ENCODE measurements around the gene BABAM2.

The BABAM2 gene

DNA sequence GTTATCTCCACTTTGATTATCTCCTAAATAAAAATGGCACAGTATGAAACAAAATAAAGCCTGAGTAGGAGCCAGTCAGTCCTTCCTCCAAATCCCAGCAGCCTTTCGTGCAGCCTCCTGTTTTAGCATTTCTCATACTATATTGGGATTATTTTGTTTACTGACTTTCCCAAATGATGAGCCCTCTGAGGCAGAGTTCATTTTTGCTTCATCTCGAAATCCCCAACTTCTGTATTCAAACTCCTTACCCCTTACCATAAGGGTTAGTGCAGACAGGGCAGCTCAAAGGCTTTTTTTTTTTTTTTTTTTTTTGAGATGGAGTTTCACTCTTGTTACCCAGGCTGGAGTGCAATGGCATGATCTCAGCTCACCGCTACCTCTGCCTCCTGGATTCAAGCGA is 388.8 kb downstream of the BABAM2 start:
- H3K9ac ChIP-seq (ENCODE audit: low read length) = no peak overlapping the region
- no peak overlapping the region for H3K4me3 ChIP-seq (ENCODE audit: low read depth in 1 of 2, low read length in 2 of 2)
- no peak overlapping the region for H3K27ac ChIP-seq (ENCODE audit: low read depth, low read length)
- H3K36me3 ChIP-seq (ENCODE audit: insufficient read depth, low read length) = no peaks in the 10 kb centered on the region
- no peaks in the 10 kb centered on the region for H3K27me3 ChIP-seq (ENCODE audit: control insufficient read depth in 1 of 2, insufficient read depth in 2 of 2, low read length in 2 of 2)
- peaks cover 36% of the 10 kb centered on the region for H3K4me1 ChIP-seq (ENCODE audit: insufficient read depth, low read length)
- H3K9me3 ChIP-seq (ENCODE audit: low read length) = no peaks in the 10 kb centered on the region

- Histone ChIP-seq H3K9me3 (ENCODE audit: low read length) (no peaks in the 10 kb centered on the region), H3K4me3 (ENCODE audit: low read depth in 1 of 2, low read length in 2 of 2) (no peak overlapping the region), H3K36me3 (ENCODE audit: insufficient read depth, low read length) (no peaks in the 10 kb centered on the region), H3K9ac (ENCODE audit: low read length) (no peak overlapping the region), H3K27ac (ENCODE audit: low read depth, low read length) (no peak overlapping the region), H3K4me1 (ENCODE audit: insufficient read depth, low read length) (peaks cover 24% of the 10 kb centered on the region), H3K27me3 (ENCODE audit: control insufficient read depth in 1 of 2, insufficient read depth in 2 of 2, low read length in 2 of 2) (no peaks in the 10 kb centered on the region)
Measured at GRCh38 chr2:28280619-28281018, 390.1 kb downstream of the BABAM2 start.

- Histone ChIP-seq H3K4me1 (ENCODE audit: insufficient read depth, low read length) (peaks cover 15% of the 10 kb centered on the region), H3K4me3 (ENCODE audit: low read depth in 1 of 2, low read length in 2 of 2) (no peak overlapping the region)
Measured at GRCh38 chr2:28281739-28282138, 391.2 kb downstream of the BABAM2 start.

DNA sequence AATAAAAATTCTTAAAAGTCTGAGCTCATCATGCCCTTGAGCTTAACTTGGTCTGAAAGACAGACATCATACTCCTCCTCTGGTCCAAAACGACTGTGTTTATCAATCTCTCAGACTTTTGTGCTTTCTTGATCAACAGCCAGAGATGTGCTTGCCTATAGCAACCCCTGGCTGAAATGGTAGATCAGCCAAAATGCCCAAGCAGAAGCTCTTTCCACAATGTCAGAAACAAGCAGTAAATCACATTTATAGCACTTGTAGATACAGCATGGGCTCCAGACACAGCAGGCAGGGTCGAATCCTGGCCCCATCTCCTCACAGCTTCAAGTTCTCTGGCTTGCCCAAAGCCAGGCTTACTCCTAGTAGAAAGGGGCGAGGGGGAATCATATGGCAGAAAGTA is 391.7 kb downstream of the BABAM2 start:
- Histone ChIP-seq H3K9me3 (ENCODE audit: low read length) (no peaks in the 10 kb centered on the region), H3K9ac (ENCODE audit: low read length) (no peak overlapping the region), H3K4me3 (ENCODE audit: low read depth in 1 of 2, low read length in 2 of 2) (no peak overlapping the region)

More at GRCh38 chr2:28281739-28282138, 391.2 kb downstream of the BABAM2 start:
- no peaks in the 10 kb centered on the region for H3K27me3 ChIP-seq (ENCODE audit: control insufficient read depth in 1 of 2, insufficient read depth in 2 of 2, low read length in 2 of 2)
- no peaks in the 10 kb centered on the region for H3K9me3 ChIP-seq (ENCODE audit: low read length)
- H3K9ac ChIP-seq (ENCODE audit: low read length) = no peak overlapping the region
- H3K27ac ChIP-seq (ENCODE audit: low read depth, low read length) = no peak overlapping the region
- H3K36me3 ChIP-seq (ENCODE audit: insufficient read depth, low read length) = no peaks in the 10 kb centered on the region

GRCh38 chr2:28282861-28283646 is 392.5 kb downstream of the BABAM2 start:
- Histone ChIP-seq H3K36me3 (ENCODE audit: insufficient read depth, low read length) (no peaks in the 10 kb centered on the region), H3K4me3 (ENCODE audit: low read depth in 1 of 2, low read length in 2 of 2) (no peak overlapping the region), H3K9ac (ENCODE audit: low read length) (no peak overlapping the region), H3K27me3 (ENCODE audit: control insufficient read depth in 1 of 2, insufficient read depth in 2 of 2, low read length in 2 of 2) (no peaks in the 10 kb centered on the region), H3K9me3 (ENCODE audit: low read length) (no peaks in the 10 kb centered on the region), H3K4me1 (ENCODE audit: insufficient read depth, low read length) (peaks cover 13% of the 10 kb centered on the region), H3K27ac (ENCODE audit: low read depth, low read length) (no peak overlapping the region)

More for the DNA sequence above, 391.7 kb downstream of the BABAM2 start:
- no peaks in the 10 kb centered on the region for H3K36me3 ChIP-seq (ENCODE audit: insufficient read depth, low read length)
- no peaks in the 10 kb centered on the region for H3K27me3 ChIP-seq (ENCODE audit: control insufficient read depth in 1 of 2, insufficient read depth in 2 of 2, low read length in 2 of 2)
- H3K4me1 ChIP-seq (ENCODE audit: insufficient read depth, low read length) = peaks cover 13% of the 10 kb centered on the region
- no peak overlapping the region for H3K27ac ChIP-seq (ENCODE audit: low read depth, low read length)

DNA sequence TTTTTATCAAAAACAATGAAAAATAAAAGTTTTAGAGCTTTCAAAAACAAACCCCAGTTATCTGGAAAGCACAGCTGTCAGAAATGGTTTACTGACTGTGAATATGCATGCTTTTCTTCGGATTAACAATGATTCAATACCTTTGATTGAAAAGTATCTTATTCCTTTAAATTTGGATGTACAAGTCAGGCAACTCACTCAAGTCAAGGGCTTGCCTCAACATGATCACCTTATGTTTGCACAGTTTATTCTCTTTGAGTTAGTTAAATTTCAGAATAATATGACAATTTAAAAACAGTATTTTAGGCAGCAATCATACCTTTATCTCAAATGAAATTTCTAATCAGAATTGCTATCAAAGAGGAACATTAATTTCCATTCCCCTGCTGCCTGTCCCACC is 393.3 kb downstream of the BABAM2 start:
- Histone ChIP-seq H3K4me3 (ENCODE audit: low read depth in 1 of 2, low read length in 2 of 2) (no peak overlapping the region), H3K4me1 (ENCODE audit: insufficient read depth, low read length) (peaks cover 13% of the 10 kb centered on the region), H3K36me3 (ENCODE audit: insufficient read depth, low read length) (no peaks in the 10 kb centered on the region), H3K9ac (ENCODE audit: low read length) (no peak overlapping the region), H3K27me3 (ENCODE audit: control insufficient read depth in 1 of 2, insufficient read depth in 2 of 2, low read length in 2 of 2) (no peaks in the 10 kb centered on the region), H3K9me3 (ENCODE audit: low read length) (no peaks in the 10 kb centered on the region), H3K27ac (ENCODE audit: low read depth, low read length) (no peak overlapping the region)

DNA sequence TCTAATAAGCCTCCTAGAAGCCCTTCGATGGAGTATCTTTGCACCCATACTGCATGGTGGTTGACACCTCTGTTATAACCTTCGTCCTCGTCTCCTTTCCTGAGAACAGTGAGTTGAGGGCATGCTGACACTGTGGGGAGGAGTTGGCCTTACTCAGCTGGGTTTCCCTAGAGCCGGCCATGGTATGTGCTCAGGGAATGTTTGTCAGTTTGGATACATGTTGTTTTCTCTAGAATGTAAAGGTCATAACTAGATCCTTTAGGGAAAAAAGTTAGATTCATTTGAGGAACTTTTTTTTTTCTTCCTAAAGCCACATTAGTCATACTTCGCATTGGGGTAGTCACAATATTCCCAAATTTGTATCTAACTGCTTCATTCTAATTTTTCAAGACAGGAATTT is 396.1 kb downstream of the BABAM2 start:
- Histone ChIP-seq H3K27ac (ENCODE audit: low read depth, low read length) (no peak overlapping the region), H3K4me3 (ENCODE audit: low read depth in 1 of 2, low read length in 2 of 2) (no peak overlapping the region), H3K4me1 (ENCODE audit: insufficient read depth, low read length) (peaks cover 9% of the 10 kb centered on the region), H3K36me3 (ENCODE audit: insufficient read depth, low read length) (no peaks in the 10 kb centered on the region), H3K9ac (ENCODE audit: low read length) (no peak overlapping the region), H3K9me3 (ENCODE audit: low read length) (no peaks in the 10 kb centered on the region), H3K27me3 (ENCODE audit: control insufficient read depth in 1 of 2, insufficient read depth in 2 of 2, low read length in 2 of 2) (no peaks in the 10 kb centered on the region)

- H3K9ac ChIP-seq (ENCODE audit: low read length) = no peak overlapping the region
- no peaks in the 10 kb centered on the region for H3K9me3 ChIP-seq (ENCODE audit: low read length)
- no peak overlapping the region for H3K27ac ChIP-seq (ENCODE audit: low read depth, low read length)
- no peaks in the 10 kb centered on the region for H3K36me3 ChIP-seq (ENCODE audit: insufficient read depth, low read length)
- no peak overlapping the region for H3K4me3 ChIP-seq (ENCODE audit: low read depth in 1 of 2, low read length in 2 of 2)
- no peaks in the 10 kb centered on the region for H3K27me3 ChIP-seq (ENCODE audit: control insufficient read depth in 1 of 2, insufficient read depth in 2 of 2, low read length in 2 of 2)
- peaks cover 2% of the 10 kb centered on the region for H3K4me1 ChIP-seq (ENCODE audit: insufficient read depth, low read length)
Measured at GRCh38 chr2:28287256-28287915, 396.9 kb downstream of the BABAM2 start.

DNA sequence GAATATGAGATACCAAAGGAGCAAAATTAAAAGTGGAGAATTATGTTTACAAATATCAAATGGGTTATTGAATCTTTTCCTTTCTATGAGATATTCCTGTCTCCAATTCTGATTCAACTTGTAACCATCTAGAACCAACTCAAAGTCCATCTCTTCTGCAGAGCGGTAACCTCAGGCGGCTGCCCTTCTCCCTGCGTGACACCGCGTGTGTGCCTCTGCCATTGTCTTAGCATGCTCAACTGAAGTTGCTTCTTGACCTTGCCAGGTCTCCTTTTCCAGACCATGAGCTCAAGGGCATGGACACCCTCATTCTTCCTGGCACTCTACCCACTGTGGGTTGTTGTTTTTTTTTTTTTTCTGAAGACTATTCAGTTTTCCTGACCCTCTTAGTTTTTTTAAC is 398.1 kb downstream of the BABAM2 start:
- H3K27me3 ChIP-seq (ENCODE audit: control insufficient read depth in 1 of 2, insufficient read depth in 2 of 2, low read length in 2 of 2) = no peaks in the 10 kb centered on the region
- H3K9ac ChIP-seq (ENCODE audit: low read length) = no peak overlapping the region
- no peaks in the 10 kb centered on the region for H3K4me1 ChIP-seq (ENCODE audit: insufficient read depth, low read length)
- H3K9me3 ChIP-seq (ENCODE audit: low read length) = no peaks in the 10 kb centered on the region
- no peak overlapping the region for H3K4me3 ChIP-seq (ENCODE audit: low read depth in 1 of 2, low read length in 2 of 2)
- H3K36me3 ChIP-seq (ENCODE audit: insufficient read depth, low read length) = no peaks in the 10 kb centered on the region
- no peak overlapping the region for H3K27ac ChIP-seq (ENCODE audit: low read depth, low read length)

GRCh38 chr2:28291811-28292440 is 401.4 kb downstream of the BABAM2 start:
- H3K27ac ChIP-seq (ENCODE audit: low read depth, low read length) = no peak overlapping the region
- no peaks in the 10 kb centered on the region for H3K9me3 ChIP-seq (ENCODE audit: low read length)
- H3K4me1 ChIP-seq (ENCODE audit: insufficient read depth, low read length) = no peaks in the 10 kb centered on the region
- no peak overlapping the region for H3K4me3 ChIP-seq (ENCODE audit: low read depth in 1 of 2, low read length in 2 of 2)
- no peaks in the 10 kb centered on the region for H3K36me3 ChIP-seq (ENCODE audit: insufficient read depth, low read length)
- H3K27me3 ChIP-seq (ENCODE audit: control insufficient read depth in 1 of 2, insufficient read depth in 2 of 2, low read length in 2 of 2) = no peaks in the 10 kb centered on the region
- H3K9ac ChIP-seq (ENCODE audit: low read length) = no peak overlapping the region

DNA sequence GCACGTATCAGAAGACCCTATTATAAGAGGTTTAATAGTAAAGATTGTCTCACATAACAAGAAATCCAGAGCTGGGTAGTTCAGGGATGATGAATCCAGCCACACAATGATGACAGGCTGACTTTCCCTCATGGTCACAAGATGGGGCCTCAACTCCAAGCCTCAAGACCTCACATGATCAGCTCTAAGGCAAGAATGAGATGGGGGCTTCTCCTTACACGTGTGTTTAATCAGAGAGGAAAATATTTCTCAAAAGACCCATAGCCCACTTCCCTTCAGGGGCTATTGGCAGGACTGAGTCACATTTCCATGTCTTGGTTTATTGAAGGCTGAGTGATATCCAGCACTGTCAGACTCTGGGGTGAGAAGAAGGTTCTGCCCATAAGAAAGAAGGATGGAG is 402.0 kb downstream of the BABAM2 start:
- H3K9ac ChIP-seq (ENCODE audit: low read length) = no peak overlapping the region
- no peak overlapping the region for H3K27ac ChIP-seq (ENCODE audit: low read depth, low read length)
- H3K27me3 ChIP-seq (ENCODE audit: control insufficient read depth in 1 of 2, insufficient read depth in 2 of 2, low read length in 2 of 2) = no peaks in the 10 kb centered on the region
- no peaks in the 10 kb centered on the region for H3K4me1 ChIP-seq (ENCODE audit: insufficient read depth, low read length)
- H3K36me3 ChIP-seq (ENCODE audit: insufficient read depth, low read length) = no peaks in the 10 kb centered on the region
- no peak overlapping the region for H3K4me3 ChIP-seq (ENCODE audit: low read depth in 1 of 2, low read length in 2 of 2)
- no peaks in the 10 kb centered on the region for H3K9me3 ChIP-seq (ENCODE audit: low read length)

Data from muscle layer of colon (tissue), 2 donors.